SU-DHL-6 (cell line): ENCODE results near the gene HOXA7.

Experiments
- H2AFZ ChIP-seq: fragments of 200-600 bp; sonication (generic); 2 replicates; pipeline ENCODE4 v1.6.1; 2014; ENCODE audit warnings: low read depth, mild to moderate bottlenecking, moderate library complexity, mixed read lengths, antibody characterized with exemption, low read length; ENCODE audit not compliant: severe bottlenecking
- H3F3A ChIP-seq: fragments of 200-600 bp; shearing (Covaris generic); 2 replicates; pipeline ENCODE4 v1.6.0; 2016; ENCODE audit warnings: antibody characterized with exemption, mild to moderate bottlenecking; ENCODE audit not compliant: insufficient read depth
- H3K27ac ChIP-seq: fragments of 200-600 bp; sonication (generic); 2 replicates; pipeline ENCODE4 v1.5.1; 2016; ENCODE audit warnings: low read depth, mild to moderate bottlenecking, low read length, moderate library complexity, mixed read lengths
- H3K27me3 ChIP-seq: fragments of 200-600 bp; sonication (generic), shearing (Covaris generic); 2 replicates; pipeline ENCODE4 v1.6.0; 2014; ENCODE audit warnings: mild to moderate bottlenecking, low read length
- H3K36me3 ChIP-seq: fragments of 200-600 bp; sonication (generic); 2 replicates; pipeline ENCODE4 v1.6.1; 2014; ENCODE audit warnings: mild to moderate bottlenecking, low read length, mixed read lengths
- H3K4me2 ChIP-seq: fragments of 300-600, 200-600 bp; shearing (Covaris generic), sonication (generic); 2 replicates; pipeline ENCODE4 v1.6.0; 2014; ENCODE audit warnings: low read length, low read depth, mild to moderate bottlenecking; ENCODE audit not compliant: poor library complexity, severe bottlenecking
- H3K4me3 ChIP-seq: fragments of 200-600 bp; sonication (generic); 2 replicates; pipeline ENCODE4 v1.5.1; 2014; ENCODE audit warnings: antibody characterized with exemption, low read length, mild to moderate bottlenecking, mixed read lengths; ENCODE audit not compliant: insufficient read depth, poor library complexity, severe bottlenecking
- H3K79me2 ChIP-seq: fragments of 200-600 bp; sonication (generic); 2 replicates; pipeline ENCODE4 v1.6.1; 2014; ENCODE audit warnings: mild to moderate bottlenecking, low read length, moderate library complexity; ENCODE audit not compliant: insufficient read depth
- H3K9ac ChIP-seq: fragments of 200-600 bp; sonication (generic); 2 replicates; pipeline ENCODE4 v1.7.0; 2014; ENCODE audit warnings: mild to moderate bottlenecking, low read length
- H3K9me2 ChIP-seq: fragments of 200-600 bp; sonication (generic); replicated peaks from 2 replicates; pipeline ENCODE4 v1.6.1; 2014; ENCODE audit warnings: low read length; ENCODE audit not compliant: insufficient read depth
- H3K9me3 ChIP-seq: fragments of 200-600 bp; sonication (generic); 2 replicates; pipeline ENCODE4 v1.6.1; 2014; ENCODE audit warnings: low read length, mixed read lengths; ENCODE audit not compliant: insufficient read depth
- H4K20me1 ChIP-seq: fragments of 200-600 bp; sonication (generic); 2 replicates; pipeline ENCODE4 v1.6.1; 2014; ENCODE audit warnings: low read depth, mild to moderate bottlenecking, antibody characterized with exemption, low read length, moderate library complexity, mixed read lengths
- CTCF ChIP-seq: fragments of 200-600 bp; sonication (generic); IDR thresholded peaks from one replicate; pipeline ENCODE4 v1.5.1; 2017; ENCODE audit warnings: antibody characterized with exemption, mild to moderate bottlenecking, low read length, moderate library complexity; ENCODE audit not compliant: insufficient read depth, poor library complexity, severe bottlenecking
- EZH2phosphoT487 ChIP-seq: fragments of 200-600 bp; sonication (generic), shearing (Covaris generic); conservative IDR thresholded peaks from 2 replicates; pipeline ENCODE4 v1.6.1; 2018; ENCODE audit warnings: mild to moderate bottlenecking, antibody characterized with exemption, low read length, moderate library complexity, mixed read lengths

The HOXA7 gene

GRCh38 chr7:27171637-27172314, 15.3 kb upstream of the HOXA7 start:
- Histone ChIP-seq H3K27ac (no peak overlapping the region), H4K20me1 (no peaks in the 10 kb centered on the region), H3K27me3 (no peaks in the 10 kb centered on the region), H3K9me3 (no peaks in the 10 kb centered on the region), H3K79me2 (no peaks in the 10 kb centered on the region), H3K9ac (no peak overlapping the region), H3K36me3 (no peaks in the 10 kb centered on the region), H2AFZ (no peak overlapping the region), H3F3A (no peaks in the 10 kb centered on the region), H3K9me2 (no peaks in the 10 kb centered on the region), H3K4me2 (no peak overlapping the region), H3K4me3 (no peak overlapping the region)
- TF ChIP-seq EZH2phosphoT487 (no peak), CTCF (no peak)

- Histone ChIP-seq H3K4me3 (no peak overlapping the region), H4K20me1 (no peaks in the 10 kb centered on the region), H3F3A (no peaks in the 10 kb centered on the region), H3K27ac (no peak overlapping the region), H3K36me3 (no peaks in the 10 kb centered on the region), H3K9me2 (no peaks in the 10 kb centered on the region), H2AFZ (no peak overlapping the region), H3K79me2 (no peaks in the 10 kb centered on the region), H3K27me3 (no peaks in the 10 kb centered on the region), H3K4me2 (no peak overlapping the region), H3K9ac (no peak overlapping the region), H3K9me3 (no peaks in the 10 kb centered on the region)
- TF ChIP-seq EZH2phosphoT487 (no peak), CTCF (no peak)
Observed at GRCh38 chr7:27171325-27171636, 14.8 kb upstream of the HOXA7 start.

- Histone ChIP-seq H3K27ac (no peak overlapping the region), H3K4me3 (no peak overlapping the region), H3K27me3 (no peaks in the 10 kb centered on the region), H3F3A (no peaks in the 10 kb centered on the region), H3K9me3 (no peaks in the 10 kb centered on the region), H4K20me1 (no peaks in the 10 kb centered on the region), H3K79me2 (no peaks in the 10 kb centered on the region), H3K4me2 (no peak overlapping the region), H3K36me3 (no peaks in the 10 kb centered on the region), H3K9ac (no peak overlapping the region), H3K9me2 (no peaks in the 10 kb centered on the region), H2AFZ (no peak overlapping the region)
- TF ChIP-seq CTCF = no peak
- no peak for TF ChIP-seq EZH2phosphoT487
Observed at GRCh38 chr7:27170426-27171324, 14.2 kb upstream of the HOXA7 start.
